IMR-90 (cell line): Measurements from ENCODE around the gene METTL25. TPM values are rescaled to one million over a fixed set of nuclear protein-coding genes. Genes with fewer than 3 reads are reported as not detected.

Experiments
- ATAC-seq: fragments of 200-7000 bp; cut with Tn5 transposase; 2 replicates; pipeline ENCODE4 v1.9.1; 2020; ENCODE audit warnings: low read depth, mild to moderate bottlenecking, moderate library complexity
- BruUV-seq: library from RNA; stranded (reverse); fragments of 400-500 nt; replicated peaks from 2 replicates; lab custom pipeline; 2021; lab: Mats Ljungman, UMichigan
- CTCF ChIA-PET: fragments of 300-600 bp; formaldehyde crosslinking; extraction: SDS; loops from one replicate; lab custom pipeline; 2021; ENCODE audit warnings: antibody characterized with exemption; lab: Yijun Ruan, JAX
- POLR2A ChIA-PET: fragments of 300-600 bp; sonication (Branson Sonifier 250); formaldehyde crosslinking; loops from one replicate; lab custom pipeline; 2022; ENCODE audit warnings: antibody characterized with exemption; ENCODE audit not compliant: unreplicated experiment; lab: Charles Lee
- DNase-seq: peaks from one replicate; pipeline ENCODE4 v3.0.0; 2013
- H2AFZ ChIP-seq: replicated peaks from 2 replicates; pipeline ENCODE3; 2013; ENCODE audit warnings: low read length, mild to moderate bottlenecking; ENCODE audit not compliant: poor library complexity
- H2AK5ac ChIP-seq: 2 replicates; pipeline ENCODE4 v1.6.1; 2013; ENCODE audit warnings: low read depth, low read length, inconsistent platforms
- H2AK9ac ChIP-seq: replicated peaks from 2 replicates; pipeline ENCODE3; 2013; ENCODE audit warnings: mild to moderate bottlenecking, low read depth, low read length, moderate library complexity; ENCODE audit not compliant: poor library complexity
- H2BK120ac ChIP-seq: 2 replicates; pipeline ENCODE4 v1.6.1; 2013; ENCODE audit warnings: low read depth, low read length, inconsistent platforms
- H2BK15ac ChIP-seq: 3 replicates; pipeline ENCODE4 v1.6.1; 2013; ENCODE audit warnings: low read depth, low read length, inconsistent platforms
- H2BK20ac ChIP-seq: 2 replicates; pipeline ENCODE4 v1.6.1; 2013; ENCODE audit warnings: low read depth, mild to moderate bottlenecking, inconsistent platforms, low read length, moderate library complexity
- H2BK5ac ChIP-seq: 2 replicates; pipeline ENCODE4 v1.6.1; 2013; ENCODE audit warnings: mild to moderate bottlenecking, low read depth, low read length, inconsistent platforms; ENCODE audit not compliant: poor library complexity, severe bottlenecking
- H3K14ac ChIP-seq: replicated peaks from 2 replicates; pipeline ENCODE4 v1.6.1; 2013; ENCODE audit warnings: low read depth, low read length, inconsistent platforms
- H3K18ac ChIP-seq: 2 replicates; pipeline ENCODE4 v1.6.1; 2013; ENCODE audit warnings: low read depth, low read length, control low read depth
- H3K23ac ChIP-seq: 2 replicates; pipeline ENCODE4 v1.6.1; 2013; ENCODE audit warnings: low read depth, low read length, inconsistent platforms
- H3K27ac ChIP-seq: 2 replicates; pipeline ENCODE4 v1.5.1; 2013; ENCODE audit warnings: mild to moderate bottlenecking, control low read depth, low read length; ENCODE audit not compliant: insufficient read depth
- H3K27me3 ChIP-seq: 2 replicates; pipeline ENCODE4 v1.6.1; 2013; ENCODE audit warnings: low read length; ENCODE audit not compliant: control insufficient read depth, insufficient read depth
- H3K36me3 ChIP-seq: 2 replicates; pipeline ENCODE4 v1.6.1; 2013; ENCODE audit warnings: low read length, mixed read lengths; ENCODE audit not compliant: control insufficient read depth, insufficient read depth
- H3K4ac ChIP-seq: 2 replicates; pipeline ENCODE4 v1.6.1; 2013; ENCODE audit warnings: low read depth, low read length, inconsistent platforms
- H3K4me1 ChIP-seq: 2 replicates; pipeline ENCODE4 v1.6.1; 2013; ENCODE audit warnings: low read length, mixed read lengths; ENCODE audit not compliant: control insufficient read depth, insufficient read depth
- H3K4me2 ChIP-seq: 2 replicates; pipeline ENCODE4 v1.6.1; 2013; ENCODE audit warnings: low read depth, mild to moderate bottlenecking, control low read depth, low read length, moderate library complexity
- H3K4me3 ChIP-seq: 2 replicates; pipeline ENCODE4 v1.5.1; 2013; ENCODE audit warnings: low read depth, mild to moderate bottlenecking, control low read depth, low read length, moderate library complexity; ENCODE audit not compliant: insufficient read depth
- H3K56ac ChIP-seq: 2 replicates; pipeline ENCODE4 v1.6.1; 2013; ENCODE audit warnings: low read length, inconsistent platforms; ENCODE audit not compliant: insufficient read depth; ENCODE audit errors: extremely low read depth
- H3K79me1 ChIP-seq, 2 experiments: 2 replicates each; pipeline ENCODE4 v1.6.1; 2013; ENCODE audit warnings: low read length in 2 of 2, inconsistent platforms in 1 of 2, low read depth in 1 of 2
- H3K9ac ChIP-seq: 2 replicates; pipeline ENCODE4 v1.6.1; 2013; ENCODE audit warnings: low read depth, low read length, control low read depth
- H3K9me1 ChIP-seq: 2 replicates; pipeline ENCODE4 v1.6.1; 2013; ENCODE audit warnings: low read length, inconsistent platforms; ENCODE audit not compliant: insufficient read depth
- H3K9me3 ChIP-seq: 2 replicates; pipeline ENCODE4 v1.6.1; 2013; ENCODE audit warnings: low read length; ENCODE audit not compliant: control insufficient read depth, insufficient read depth
- H4K20me1 ChIP-seq: 2 replicates; pipeline ENCODE4 v1.6.1; 2013; ENCODE audit warnings: low read length, inconsistent platforms; ENCODE audit not compliant: insufficient read depth
- H4K5ac ChIP-seq: 2 replicates; pipeline ENCODE4 v1.6.1; 2013; ENCODE audit warnings: mild to moderate bottlenecking, low read depth, low read length, control low read depth
- H4K8ac ChIP-seq, 2 experiments: 2 replicates each; pipeline ENCODE4 v1.6.1; 2013; ENCODE audit warnings: low read depth in 2 of 2, low read length in 2 of 2, control low read depth in 1 of 2, inconsistent platforms in 1 of 2
- H4K91ac ChIP-seq: 2 replicates; pipeline ENCODE4 v1.6.1; 2013; ENCODE audit warnings: low read depth, low read length, inconsistent platforms; ENCODE audit not compliant: insufficient read depth
- BHLHE40 ChIP-seq: fragments of 150-350 bp; IDR thresholded peaks from 2 replicates; pipeline ENCODE4 v1.6.1; 2016; ENCODE audit warnings: mild to moderate bottlenecking, low read depth, low read length
- CEBPB ChIP-seq: IDR thresholded peaks from 2 replicates; pipeline ENCODE4 v1.6.1; 2012; ENCODE audit warnings: low read depth, low read length, improper control_type of control experiment
- CHD1 ChIP-seq: IDR thresholded peaks from 2 replicates; pipeline ENCODE4 v1.6.1; 2012; ENCODE audit warnings: low read depth, low read length, improper control_type of control experiment
- FOS ChIP-seq: fragments of 150-350 bp; IDR thresholded peaks from 2 replicates; pipeline ENCODE4 v1.6.1; 2016; ENCODE audit warnings: low read depth, low read length
- MAFK ChIP-seq: IDR thresholded peaks from 2 replicates; pipeline ENCODE4 v1.6.1; 2012; ENCODE audit warnings: low read depth, low read length, improper control_type of control experiment
- MAZ ChIP-seq: IDR thresholded peaks from 2 replicates; pipeline ENCODE4 v1.6.1; 2012; ENCODE audit warnings: low read depth, mild to moderate bottlenecking, low read length, improper control_type of control experiment, moderate library complexity, borderline replicate concordance
- MXI1 ChIP-seq: IDR thresholded peaks from 2 replicates; pipeline ENCODE4 v1.6.1; 2012; ENCODE audit warnings: low read depth, mild to moderate bottlenecking, low read length, moderate library complexity, borderline replicate concordance
- NFE2L2 ChIP-seq: fragments of 150-350 bp; IDR thresholded peaks from 2 replicates; pipeline ENCODE4 v1.6.1; 2016; ENCODE audit warnings: low read depth, mild to moderate bottlenecking, low read length
- POLR2A ChIP-seq: IDR thresholded peaks from 2 replicates; pipeline ENCODE4 v1.6.1; 2012; ENCODE audit warnings: mild to moderate bottlenecking, low read depth, low read length
- RAD21 ChIP-seq: IDR thresholded peaks from 2 replicates; pipeline ENCODE4 v1.6.1; 2012; ENCODE audit warnings: low read length, improper control_type of control experiment
- RCOR1 ChIP-seq: IDR thresholded peaks from 2 replicates; pipeline ENCODE4 v1.6.1; 2012; ENCODE audit warnings: mild to moderate bottlenecking, low read length, improper control_type of control experiment; ENCODE audit not compliant: insufficient replicate concordance
- RFX5 ChIP-seq: IDR thresholded peaks from 2 replicates; pipeline ENCODE4 v1.8.0; 2012; ENCODE audit warnings: low read depth, mild to moderate bottlenecking, low read length, moderate library complexity
- SMC3 ChIP-seq: fragments of 150-350 bp; IDR thresholded peaks from 2 replicates; pipeline ENCODE4 v1.6.1; 2016; ENCODE audit warnings: low read depth, mild to moderate bottlenecking, antibody characterized with exemption, low read length, moderate library complexity
- WGBS, 2 experiments: methylation state at CpG; one replicate each; pipeline versions ENCODE4 v1.1.5 to v1.1.7; 2013; ENCODE audit warnings: missing lambda C conversion rate in 2 of 2; ENCODE audit not compliant: insufficient read length in 1 of 2; ENCODE audit errors: extremely low coverage in 2 of 2; 5-methylcytosine and 5-hydroxymethylcytosine counted together
- dilution Hi-C: fragments of 300-500 bp; cut with HindIII; formaldehyde crosslinking; loops from one replicate; pipeline ENCODE4 v1.14.3; 2018; ENCODE audit warnings: low sequenced_read_pairs; ENCODE audit not compliant: unreplicated experiment
- in situ Hi-C: fragments of 300-500 bp; cut with MboI; formaldehyde crosslinking; loops from 3 replicates; pipeline ENCODE4 v1.14.3; 2019; ENCODE audit warnings: low sequenced_read_pairs, inconsistent platforms, mixed read lengths
- intact Hi-C: fragments of 100-400 bp; cut with micrococcal nuclease; formaldehyde crosslinking; loops from 2 replicates; pipeline ENCODE4 v1.10.0; 2022
- polyA plus RNA-seq, 3 experiments: library from polyadenylated mRNA; depleted of rRNA; stranded (reverse); fragments of >200 nt; gene quantifications; 2 replicates each; pipeline ENCODE4 v1.2.3, GENCODE V29; 2012; ENCODE audit warnings: low replicate concordance in 1 of 3
- total RNA-seq: library from RNA; depleted of rRNA; stranded (reverse); fragments of >200 nt; gene quantifications from 2 replicates; pipeline ENCODE4 v1.2.3, GENCODE V29; 2012
- TF ChIP-seq, protein P1 (sequence below): fragments of 150-350 bp; IDR thresholded peaks from 2 replicates; pipeline ENCODE4 v1.6.1; 2016; ENCODE audit warnings: low read depth, mild to moderate bottlenecking, low read length, moderate library complexity, borderline replicate concordance
- TF ChIP-seq, protein P2 (sequence below): fragments of 150-350 bp; IDR thresholded peaks from 2 replicates; pipeline ENCODE4 v1.6.1; 2017; ENCODE audit warnings: mild to moderate bottlenecking, antibody characterized with exemption, low read length, low read depth
- TF ChIP-seq, protein P3 (sequence below): conservative IDR thresholded peaks from 2 replicates; pipeline ENCODE4 v1.5.1; 2012; ENCODE audit warnings: mild to moderate bottlenecking, low read depth, low read length, improper control_type of control experiment

Gene METTL25
- total and polyA plus RNA-seq, 2 of the 4 experiments (the other 2 are of a cell fraction): 2.6 to 3.0 TPM

DNA sequence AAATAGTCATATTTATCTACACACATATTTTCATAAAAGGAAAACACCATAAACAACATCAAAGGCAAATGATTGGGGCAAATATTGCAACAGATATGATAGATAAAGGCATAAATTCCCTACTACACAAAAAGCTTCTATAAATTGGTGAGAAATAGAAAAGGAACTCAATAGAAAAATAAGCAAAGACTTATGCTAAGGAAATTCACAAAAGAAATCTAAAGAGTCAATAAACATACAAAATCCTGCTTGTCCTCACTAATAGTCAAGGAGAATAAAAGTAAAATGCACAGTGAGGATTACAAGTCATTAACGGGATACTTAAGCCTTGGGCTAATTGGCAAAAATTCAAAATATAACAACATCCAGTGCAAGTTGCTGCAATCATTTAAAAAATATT is 30.5 kb upstream of the METTL25 start:
- Histone ChIP-seq H3K27ac (no peak overlapping the region), H3K36me3 (no peaks in the 10 kb centered on the region), H2BK15ac (no peak overlapping the region), H4K8ac (no peak overlapping the region), H3K79me1 (no peaks in the 10 kb centered on the region), H4K20me1 (no peaks in the 10 kb centered on the region), H3K4me1 (no peaks in the 10 kb centered on the region), H4K91ac (no peak overlapping the region), H3K14ac (no peak overlapping the region), H2AK5ac (no peak overlapping the region), H2BK20ac (no peak overlapping the region), H2AK9ac (no peak overlapping the region), H3K9me1 (no peaks in the 10 kb centered on the region), H2BK5ac (no peak overlapping the region), H3K9me3 (no peaks in the 10 kb centered on the region), H4K5ac (no peak overlapping the region), H2BK120ac (no peak overlapping the region), H3K9ac (no peak overlapping the region), H3K4me2 (no peak overlapping the region), H3K27me3 (no peaks in the 10 kb centered on the region), H3K56ac (no peak overlapping the region), H3K4ac (no peak overlapping the region), H3K18ac (no peak overlapping the region), H2AFZ (no peak overlapping the region), H3K4me3 (no peak overlapping the region), H3K23ac (no peak overlapping the region)
- DNase-seq (no peak), ATAC-seq (no peak)
- BruUV-seq: no TSS peak
- intact Hi-C loops: loop anchor here (1.0 to 5.0 kb wide), 2 partner anchors 684 to 876 kb away; no protein-coding TSS in a partner anchor
- 20% methylated on average over 1 of the region's 1 CpG; no CpG with 5 or more reads in 1 of the 2 experiments for WGBS, 2 experiments
- CTCF ChIA-PET: no interaction called here
- in situ Hi-C loops: loop anchor here (25.0 kb wide), 1 partner anchor 691 kb away; no protein-coding TSS in a partner anchor
- POLR2A ChIA-PET: no interaction called here
- dilution Hi-C loops: no loop called here
- TF ChIP-seq RAD21: no peak
- no peak for TF ChIP-seq FOS
- no peak for TF ChIP-seq MAZ
- no peak for TF ChIP-seq CEBPB
- TF ChIP-seq POLR2A: no peak
- TF ChIP-seq, protein P1, sequence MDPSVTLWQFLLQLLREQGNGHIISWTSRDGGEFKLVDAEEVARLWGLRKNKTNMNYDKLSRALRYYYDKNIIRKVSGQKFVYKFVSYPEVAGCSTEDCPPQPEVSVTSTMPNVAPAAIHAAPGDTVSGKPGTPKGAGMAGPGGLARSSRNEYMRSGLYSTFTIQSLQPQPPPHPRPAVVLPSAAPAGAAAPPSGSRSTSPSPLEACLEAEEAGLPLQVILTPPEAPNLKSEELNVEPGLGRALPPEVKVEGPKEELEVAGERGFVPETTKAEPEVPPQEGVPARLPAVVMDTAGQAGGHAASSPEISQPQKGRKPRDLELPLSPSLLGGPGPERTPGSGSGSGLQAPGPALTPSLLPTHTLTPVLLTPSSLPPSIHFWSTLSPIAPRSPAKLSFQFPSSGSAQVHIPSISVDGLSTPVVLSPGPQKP: no peak
- TF ChIP-seq MAFK: no peak
- TF ChIP-seq, protein P2, sequence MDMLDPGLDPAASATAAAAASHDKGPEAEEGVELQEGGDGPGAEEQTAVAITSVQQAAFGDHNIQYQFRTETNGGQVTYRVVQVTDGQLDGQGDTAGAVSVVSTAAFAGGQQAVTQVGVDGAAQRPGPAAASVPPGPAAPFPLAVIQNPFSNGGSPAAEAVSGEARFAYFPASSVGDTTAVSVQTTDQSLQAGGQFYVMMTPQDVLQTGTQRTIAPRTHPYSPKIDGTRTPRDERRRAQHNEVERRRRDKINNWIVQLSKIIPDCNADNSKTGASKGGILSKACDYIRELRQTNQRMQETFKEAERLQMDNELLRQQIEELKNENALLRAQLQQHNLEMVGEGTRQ: no peak
- no peak for TF ChIP-seq MXI1
- no peak for TF ChIP-seq BHLHE40
- TF ChIP-seq NFE2L2: no peak
- no peak for TF ChIP-seq RFX5
- TF ChIP-seq, protein P3, sequence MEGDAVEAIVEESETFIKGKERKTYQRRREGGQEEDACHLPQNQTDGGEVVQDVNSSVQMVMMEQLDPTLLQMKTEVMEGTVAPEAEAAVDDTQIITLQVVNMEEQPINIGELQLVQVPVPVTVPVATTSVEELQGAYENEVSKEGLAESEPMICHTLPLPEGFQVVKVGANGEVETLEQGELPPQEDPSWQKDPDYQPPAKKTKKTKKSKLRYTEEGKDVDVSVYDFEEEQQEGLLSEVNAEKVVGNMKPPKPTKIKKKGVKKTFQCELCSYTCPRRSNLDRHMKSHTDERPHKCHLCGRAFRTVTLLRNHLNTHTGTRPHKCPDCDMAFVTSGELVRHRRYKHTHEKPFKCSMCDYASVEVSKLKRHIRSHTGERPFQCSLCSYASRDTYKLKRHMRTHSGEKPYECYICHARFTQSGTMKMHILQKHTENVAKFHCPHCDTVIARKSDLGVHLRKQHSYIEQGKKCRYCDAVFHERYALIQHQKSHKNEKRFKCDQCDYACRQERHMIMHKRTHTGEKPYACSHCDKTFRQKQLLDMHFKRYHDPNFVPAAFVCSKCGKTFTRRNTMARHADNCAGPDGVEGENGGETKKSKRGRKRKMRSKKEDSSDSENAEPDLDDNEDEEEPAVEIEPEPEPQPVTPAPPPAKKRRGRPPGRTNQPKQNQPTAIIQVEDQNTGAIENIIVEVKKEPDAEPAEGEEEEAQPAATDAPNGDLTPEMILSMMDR: no peak
- TF ChIP-seq CHD1: no peak
- TF ChIP-seq RCOR1: no peak
- no peak for TF ChIP-seq SMC3
